IMR-90 (cell line): Measurements from ENCODE around the gene ABCC4. TPM values are rescaled to one million over a fixed set of nuclear protein-coding genes. Genes with fewer than 3 reads are reported as not detected.

Experiments used
- ATAC-seq: fragments of 200-7000 bp; cut with Tn5 transposase; 2 replicates; pipeline ENCODE4 v1.9.1; 2020; ENCODE audit warnings: low read depth, mild to moderate bottlenecking, moderate library complexity
- BruUV-seq: library from RNA; stranded (reverse); fragments of 400-500 nt; replicated peaks from 2 replicates; lab custom pipeline; 2021; lab: Mats Ljungman, UMichigan
- CTCF ChIA-PET: fragments of 300-600 bp; formaldehyde crosslinking; extraction: SDS; loops from one replicate; lab custom pipeline; 2021; ENCODE audit warnings: antibody characterized with exemption; lab: Yijun Ruan, JAX
- POLR2A ChIA-PET: fragments of 300-600 bp; sonication (Branson Sonifier 250); formaldehyde crosslinking; loops from one replicate; lab custom pipeline; 2022; ENCODE audit warnings: antibody characterized with exemption; ENCODE audit not compliant: unreplicated experiment; lab: Charles Lee
- DNase-seq: peaks from one replicate; pipeline ENCODE4 v3.0.0; 2013
- H2AFZ ChIP-seq: replicated peaks from 2 replicates; pipeline ENCODE3; 2013; ENCODE audit warnings: low read length, mild to moderate bottlenecking; ENCODE audit not compliant: poor library complexity
- H2AK5ac ChIP-seq: 2 replicates; pipeline ENCODE4 v1.6.1; 2013; ENCODE audit warnings: low read depth, low read length, inconsistent platforms
- H2AK9ac ChIP-seq: replicated peaks from 2 replicates; pipeline ENCODE3; 2013; ENCODE audit warnings: mild to moderate bottlenecking, low read depth, low read length, moderate library complexity; ENCODE audit not compliant: poor library complexity
- H2BK120ac ChIP-seq: 2 replicates; pipeline ENCODE4 v1.6.1; 2013; ENCODE audit warnings: low read depth, low read length, inconsistent platforms
- H2BK15ac ChIP-seq: 3 replicates; pipeline ENCODE4 v1.6.1; 2013; ENCODE audit warnings: low read depth, low read length, inconsistent platforms
- H2BK20ac ChIP-seq: 2 replicates; pipeline ENCODE4 v1.6.1; 2013; ENCODE audit warnings: low read depth, mild to moderate bottlenecking, inconsistent platforms, low read length, moderate library complexity
- H2BK5ac ChIP-seq: 2 replicates; pipeline ENCODE4 v1.6.1; 2013; ENCODE audit warnings: mild to moderate bottlenecking, low read depth, low read length, inconsistent platforms; ENCODE audit not compliant: poor library complexity, severe bottlenecking
- H3K14ac ChIP-seq: replicated peaks from 2 replicates; pipeline ENCODE4 v1.6.1; 2013; ENCODE audit warnings: low read depth, low read length, inconsistent platforms
- H3K18ac ChIP-seq: 2 replicates; pipeline ENCODE4 v1.6.1; 2013; ENCODE audit warnings: low read depth, low read length, control low read depth
- H3K23ac ChIP-seq: 2 replicates; pipeline ENCODE4 v1.6.1; 2013; ENCODE audit warnings: low read depth, low read length, inconsistent platforms
- H3K27ac ChIP-seq: 2 replicates; pipeline ENCODE4 v1.5.1; 2013; ENCODE audit warnings: mild to moderate bottlenecking, control low read depth, low read length; ENCODE audit not compliant: insufficient read depth
- H3K27me3 ChIP-seq: 2 replicates; pipeline ENCODE4 v1.6.1; 2013; ENCODE audit warnings: low read length; ENCODE audit not compliant: control insufficient read depth, insufficient read depth
- H3K36me3 ChIP-seq: 2 replicates; pipeline ENCODE4 v1.6.1; 2013; ENCODE audit warnings: low read length, mixed read lengths; ENCODE audit not compliant: control insufficient read depth, insufficient read depth
- H3K4ac ChIP-seq: 2 replicates; pipeline ENCODE4 v1.6.1; 2013; ENCODE audit warnings: low read depth, low read length, inconsistent platforms
- H3K4me1 ChIP-seq: 2 replicates; pipeline ENCODE4 v1.6.1; 2013; ENCODE audit warnings: low read length, mixed read lengths; ENCODE audit not compliant: control insufficient read depth, insufficient read depth
- H3K4me2 ChIP-seq: 2 replicates; pipeline ENCODE4 v1.6.1; 2013; ENCODE audit warnings: low read depth, mild to moderate bottlenecking, control low read depth, low read length, moderate library complexity
- H3K4me3 ChIP-seq: 2 replicates; pipeline ENCODE4 v1.5.1; 2013; ENCODE audit warnings: low read depth, mild to moderate bottlenecking, control low read depth, low read length, moderate library complexity; ENCODE audit not compliant: insufficient read depth
- H3K56ac ChIP-seq: 2 replicates; pipeline ENCODE4 v1.6.1; 2013; ENCODE audit warnings: low read length, inconsistent platforms; ENCODE audit not compliant: insufficient read depth; ENCODE audit errors: extremely low read depth
- H3K79me1 ChIP-seq, 2 experiments: 2 replicates each; pipeline ENCODE4 v1.6.1; 2013; ENCODE audit warnings: low read length in 2 of 2, inconsistent platforms in 1 of 2, low read depth in 1 of 2
- H3K9ac ChIP-seq: 2 replicates; pipeline ENCODE4 v1.6.1; 2013; ENCODE audit warnings: low read depth, low read length, control low read depth
- H3K9me1 ChIP-seq: 2 replicates; pipeline ENCODE4 v1.6.1; 2013; ENCODE audit warnings: low read length, inconsistent platforms; ENCODE audit not compliant: insufficient read depth
- H3K9me3 ChIP-seq: 2 replicates; pipeline ENCODE4 v1.6.1; 2013; ENCODE audit warnings: low read length; ENCODE audit not compliant: control insufficient read depth, insufficient read depth
- H4K20me1 ChIP-seq: 2 replicates; pipeline ENCODE4 v1.6.1; 2013; ENCODE audit warnings: low read length, inconsistent platforms; ENCODE audit not compliant: insufficient read depth
- H4K5ac ChIP-seq: 2 replicates; pipeline ENCODE4 v1.6.1; 2013; ENCODE audit warnings: mild to moderate bottlenecking, low read depth, low read length, control low read depth
- H4K8ac ChIP-seq, 2 experiments: 2 replicates each; pipeline ENCODE4 v1.6.1; 2013; ENCODE audit warnings: low read depth in 2 of 2, low read length in 2 of 2, control low read depth in 1 of 2, inconsistent platforms in 1 of 2
- H4K91ac ChIP-seq: 2 replicates; pipeline ENCODE4 v1.6.1; 2013; ENCODE audit warnings: low read depth, low read length, inconsistent platforms; ENCODE audit not compliant: insufficient read depth
- MAZ ChIP-seq: IDR thresholded peaks from 2 replicates; pipeline ENCODE4 v1.6.1; 2012; ENCODE audit warnings: low read depth, mild to moderate bottlenecking, low read length, improper control_type of control experiment, moderate library complexity, borderline replicate concordance
- WGBS, 2 experiments: methylation state at CpG; one replicate each; pipeline versions ENCODE4 v1.1.5 to v1.1.7; 2013; ENCODE audit warnings: missing lambda C conversion rate in 2 of 2; ENCODE audit not compliant: insufficient read length in 1 of 2; ENCODE audit errors: extremely low coverage in 2 of 2; 5-methylcytosine and 5-hydroxymethylcytosine counted together
- dilution Hi-C: fragments of 300-500 bp; cut with HindIII; formaldehyde crosslinking; loops from one replicate; pipeline ENCODE4 v1.14.3; 2018; ENCODE audit warnings: low sequenced_read_pairs; ENCODE audit not compliant: unreplicated experiment
- in situ Hi-C: fragments of 300-500 bp; cut with MboI; formaldehyde crosslinking; loops from 3 replicates; pipeline ENCODE4 v1.14.3; 2019; ENCODE audit warnings: low sequenced_read_pairs, inconsistent platforms, mixed read lengths
- intact Hi-C: fragments of 100-400 bp; cut with micrococcal nuclease; formaldehyde crosslinking; loops from 2 replicates; pipeline ENCODE4 v1.10.0; 2022
- polyA plus RNA-seq, 3 experiments: library from polyadenylated mRNA; depleted of rRNA; stranded (reverse); fragments of >200 nt; gene quantifications; 2 replicates each; pipeline ENCODE4 v1.2.3, GENCODE V29; 2012; ENCODE audit warnings: low replicate concordance in 1 of 3
- total RNA-seq: library from RNA; depleted of rRNA; stranded (reverse); fragments of >200 nt; gene quantifications from 2 replicates; pipeline ENCODE4 v1.2.3, GENCODE V29; 2012

The ABCC4 gene
- total and polyA plus RNA-seq, 2 of the 4 experiments (the other 2 are of a cell fraction), result 16.6 to 41.4 TPM

DNA sequence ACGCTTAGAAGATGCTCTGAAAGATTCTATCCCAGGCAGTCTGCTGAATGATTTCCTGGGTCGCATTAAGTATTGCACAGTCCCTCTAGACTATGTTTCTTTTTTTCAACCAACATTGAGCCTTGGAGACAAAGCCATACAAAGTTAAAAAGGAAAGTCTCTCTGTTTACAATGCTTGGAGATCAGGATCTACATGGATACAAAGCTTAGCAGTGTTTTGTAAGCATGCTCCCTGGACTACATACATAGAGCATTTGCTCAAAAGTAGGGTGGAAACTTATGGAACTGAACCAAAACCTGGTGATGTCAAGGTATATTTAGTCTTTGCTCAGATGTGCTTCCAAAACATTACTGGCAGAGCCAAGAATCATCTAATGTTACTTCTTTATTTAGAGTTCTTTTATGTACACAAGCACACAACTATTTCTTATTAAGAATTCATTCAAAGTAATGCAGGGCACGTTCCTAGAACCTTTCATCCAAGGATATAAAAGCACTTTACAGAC is 241.2 kb downstream of the ABCC4 start:
- intact Hi-C loops (no loop called here), dilution Hi-C loops (no loop called here), in situ Hi-C loops (no loop called here)
- Histone ChIP-seq H4K20me1 (0 out of 2 replicates have a peak, but pooled peaks cover 3% of the 10 kb centered on the region), H2BK5ac (no peak overlapping the region), H3K56ac (no peak overlapping the region), H3K23ac (no peak overlapping the region), H2BK20ac (no peak overlapping the region), H3K9ac (no peak overlapping the region), H3K27ac (no peak overlapping the region), H2AK9ac (no peak overlapping the region), H2AFZ (no peak overlapping the region), H4K8ac (no peak overlapping the region), H2BK120ac (no peak overlapping the region), H3K36me3 (peaks cover 28% of the 10 kb centered on the region), H2BK15ac (no peak overlapping the region), H4K5ac (no peak overlapping the region), H3K4ac (no peak overlapping the region), H3K79me1 (peaks cover 5 to 12% of the 10 kb centered on the region in 2 experiments; a peak in 2 of 4 replicates), H3K4me2 (no peak overlapping the region), H3K4me3 (no peak overlapping the region), H3K14ac (no peak overlapping the region), H4K91ac (no peak overlapping the region), H3K27me3 (no peaks in the 10 kb centered on the region), H3K9me3 (no peaks in the 10 kb centered on the region), H3K18ac (no peak overlapping the region), H2AK5ac (no peak overlapping the region), H3K9me1 (peaks cover 6% of the 10 kb centered on the region), H3K4me1 (no peaks in the 10 kb centered on the region)
- BruUV-seq, result no TSS peak
- 100% methylated on average over 1 of the region's 3 CpGs; no CpG with 5 or more reads in 1 of the 2 experiments for WGBS, 2 experiments
- POLR2A ChIA-PET, result no interaction called here
- no peak for TF ChIP-seq MAZ
- no peak for DNase-seq
- peak; percentile 29; the same call in 1 of the 2 replicates for ATAC-seq
- CTCF ChIA-PET, result interaction anchor here (0.6 kb wide), 1 partner anchor 718 kb away, joined by 3 read pairs; no protein-coding TSS in a partner anchor
